Measurements from ENCODE around the gene DAPK2.

- TF ChIP-seq TAF1 (IDR thresholded peaks at IDR 0.05; ENCODE audit: low read depth, low read length) (no peak), POLR2AphosphoS5 (IDR thresholded peaks at IDR 0.05; ENCODE audit: low read depth, low read length) (no peak)
Measured at GRCh38 chr15:63946524-63947065, 99.7 kb downstream of the DAPK2 start.
